ENCODE measurements around the gene LIN28A.

The LIN28A gene

DNA sequence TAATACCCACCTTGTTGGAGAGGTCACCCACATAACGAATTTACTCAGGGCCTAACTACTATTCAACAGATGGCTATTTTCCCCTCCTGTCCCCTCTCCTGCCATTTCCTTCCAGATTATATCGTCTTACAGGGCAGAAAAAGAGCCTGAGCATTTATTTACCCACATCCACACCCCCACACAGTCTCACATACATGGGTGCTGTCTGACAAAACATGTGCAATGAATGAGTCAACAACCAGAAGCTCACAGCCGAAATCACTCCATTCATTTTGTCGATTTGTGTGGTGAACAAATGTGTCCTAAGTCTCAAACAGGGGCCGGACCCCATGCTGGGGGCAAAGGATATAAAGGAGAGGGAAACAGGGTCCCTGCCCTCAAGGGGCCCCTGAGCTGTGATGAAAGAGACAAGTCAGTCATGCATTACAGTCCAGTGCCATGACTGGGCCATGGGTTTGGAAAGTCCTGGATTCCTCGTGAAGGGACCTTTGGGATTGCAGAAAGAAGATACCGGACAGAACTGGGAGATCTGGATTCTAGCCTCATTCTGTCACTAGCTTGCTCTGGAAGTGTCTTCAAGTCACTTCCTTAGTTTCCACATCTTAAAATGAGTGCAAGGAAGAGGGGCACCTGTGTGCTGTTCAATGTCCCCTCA, 21.7 kb upstream of the LIN28A start:
- DNase-seq, result no peak

DNA sequence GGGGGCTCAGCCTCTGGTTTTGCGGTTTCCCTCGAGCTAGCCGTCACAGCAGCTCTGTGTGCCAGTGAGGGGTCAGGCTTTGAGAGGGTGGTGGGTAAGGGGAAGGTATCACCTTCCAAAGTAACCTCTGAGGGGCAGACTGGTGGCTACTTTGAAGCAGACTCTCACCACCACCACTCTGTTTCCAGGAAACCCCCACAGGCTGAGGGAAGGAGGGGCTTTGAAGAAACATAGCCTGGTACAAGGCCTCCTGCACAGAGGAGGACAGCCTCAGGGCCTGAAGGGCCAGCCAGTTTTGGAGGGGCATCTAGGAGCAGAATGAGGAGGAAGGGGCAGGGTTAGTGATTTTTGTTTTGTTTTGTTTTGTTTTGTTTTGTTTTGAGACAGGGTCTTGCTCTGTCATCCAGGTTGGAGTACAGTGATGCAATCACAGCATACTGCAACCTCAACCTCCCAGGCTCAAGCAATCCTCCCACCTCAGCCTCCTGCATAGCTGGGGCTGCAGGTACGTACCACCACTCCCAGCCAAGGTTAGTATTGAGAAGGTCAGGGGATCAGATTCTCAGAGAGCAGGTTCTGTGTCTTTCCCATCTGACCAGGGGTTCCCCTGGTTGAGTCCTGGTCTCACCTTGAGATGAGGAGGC, 20.9 kb upstream of the LIN28A start:
- DNase-seq, result no peak

DNA sequence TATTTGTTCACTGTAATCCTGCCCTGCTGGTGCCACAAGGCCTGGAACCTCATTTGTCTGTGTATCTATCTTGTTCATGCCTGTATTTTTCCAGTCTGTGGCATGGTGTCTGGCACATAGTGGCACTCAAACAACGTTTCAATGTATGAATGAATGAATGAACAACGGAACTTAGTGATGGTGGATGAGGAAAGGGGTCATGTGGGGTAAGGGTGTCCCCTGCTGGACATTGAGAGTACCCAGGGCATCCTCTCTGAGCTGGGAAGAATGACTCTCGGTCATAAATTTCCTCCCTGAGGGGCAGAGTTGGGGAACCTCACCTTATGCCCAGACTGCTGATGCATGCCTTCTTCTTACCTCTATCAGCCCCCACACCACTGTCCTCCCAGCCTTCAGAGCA, 19.2 kb upstream of the LIN28A start:
- no peak for DNase-seq

DNA sequence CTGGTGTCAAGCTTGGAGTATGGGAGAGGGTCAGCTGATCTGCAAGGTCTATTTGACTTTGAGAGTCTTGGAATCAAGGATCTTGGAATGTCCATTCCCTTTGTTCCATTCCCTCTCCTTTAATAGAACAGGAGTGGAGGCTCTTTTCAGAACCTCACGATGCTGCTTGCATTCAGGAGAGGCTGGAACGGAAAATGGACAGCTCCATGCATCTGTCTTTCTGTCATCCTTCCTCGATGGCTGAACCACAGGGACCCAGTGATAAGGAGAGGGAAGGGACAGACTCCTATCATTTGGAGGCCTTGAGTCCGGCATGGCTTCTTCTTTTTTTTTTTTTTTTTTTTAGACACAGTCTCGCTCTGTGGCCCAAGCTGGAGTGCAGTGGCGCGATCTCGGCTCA, 14.9 kb upstream of the LIN28A start:
- no peak for DNase-seq

DNA sequence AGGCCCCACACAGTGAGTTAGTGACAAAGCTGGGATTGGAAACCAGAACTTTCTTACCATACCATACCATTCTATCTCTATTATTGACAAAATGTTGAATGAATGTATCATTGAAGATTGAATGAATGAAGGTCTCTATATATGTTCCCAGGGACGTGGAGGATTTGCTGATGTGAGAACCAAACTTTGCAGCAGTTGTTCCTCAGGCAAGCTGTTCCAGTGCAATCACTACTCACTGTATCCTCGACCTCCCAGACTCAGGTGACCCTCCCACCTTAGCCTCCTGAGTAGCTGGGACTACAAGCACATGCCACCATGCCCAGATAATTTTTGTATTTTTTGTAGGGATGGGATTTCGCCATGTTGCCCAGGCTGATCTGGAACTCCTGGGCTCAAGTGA, 11.6 kb upstream of the LIN28A start:
- DNase-seq, result no peak

DNA sequence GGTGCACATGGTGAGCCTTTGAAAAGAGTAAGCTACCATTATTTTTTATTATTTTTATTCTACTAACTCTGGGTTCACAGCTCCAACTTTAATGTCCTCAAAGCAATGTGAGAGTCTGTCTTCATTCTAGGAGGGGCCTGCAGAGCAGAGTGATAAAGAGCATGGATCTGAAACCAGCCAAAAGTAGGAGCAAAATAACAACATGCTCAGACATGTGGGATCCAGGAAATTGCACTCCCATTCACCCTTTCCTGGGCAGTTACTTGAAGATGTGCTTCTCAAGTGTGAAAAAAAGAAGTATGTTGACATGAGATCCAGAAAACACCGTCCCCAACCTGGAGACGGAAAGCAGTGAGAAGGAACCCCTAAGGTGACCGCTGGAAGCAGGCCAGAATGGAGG, 8.7 kb upstream of the LIN28A start:
- no peak for DNase-seq

DNA sequence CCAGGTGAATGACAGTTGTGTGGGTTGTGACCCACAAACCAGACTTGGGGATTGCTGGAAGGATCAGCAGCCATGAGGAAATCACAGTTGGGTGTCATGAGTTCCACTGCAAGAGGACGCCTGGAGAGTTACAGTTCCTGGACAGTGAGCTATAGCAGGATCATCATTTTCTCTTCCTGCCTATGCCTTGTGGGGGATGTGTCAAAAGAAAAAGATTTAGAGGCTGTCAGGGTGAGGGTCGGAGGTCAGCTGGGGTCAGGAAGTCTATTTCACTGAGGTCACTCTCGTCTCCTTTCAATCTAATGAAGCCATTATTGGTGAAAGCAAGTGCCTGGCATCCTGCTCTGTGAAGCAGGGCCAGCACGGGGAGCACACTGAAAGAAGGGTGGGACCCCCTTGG, 7.0 kb upstream of the LIN28A start:
- no peak for DNase-seq

DNA sequence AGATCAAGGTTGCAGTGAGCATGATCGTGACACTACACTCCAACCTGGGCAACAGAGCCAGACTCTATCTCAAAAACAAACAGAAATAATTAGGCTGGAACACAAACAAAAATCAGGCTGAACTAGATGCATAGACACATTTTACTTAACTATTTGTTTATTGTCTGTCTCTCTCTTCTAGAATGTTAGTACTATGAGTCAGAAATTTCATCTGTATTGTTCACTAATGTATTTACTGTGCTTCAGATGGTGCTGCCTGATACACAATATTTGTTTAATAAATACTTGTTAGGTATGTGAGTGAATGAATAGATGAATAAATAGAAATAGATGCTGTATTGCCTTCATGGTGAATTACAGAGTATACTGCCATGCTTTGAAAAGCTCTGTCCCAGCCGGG, 6.0 kb upstream of the LIN28A start:
- no peak for DNase-seq

DNA sequence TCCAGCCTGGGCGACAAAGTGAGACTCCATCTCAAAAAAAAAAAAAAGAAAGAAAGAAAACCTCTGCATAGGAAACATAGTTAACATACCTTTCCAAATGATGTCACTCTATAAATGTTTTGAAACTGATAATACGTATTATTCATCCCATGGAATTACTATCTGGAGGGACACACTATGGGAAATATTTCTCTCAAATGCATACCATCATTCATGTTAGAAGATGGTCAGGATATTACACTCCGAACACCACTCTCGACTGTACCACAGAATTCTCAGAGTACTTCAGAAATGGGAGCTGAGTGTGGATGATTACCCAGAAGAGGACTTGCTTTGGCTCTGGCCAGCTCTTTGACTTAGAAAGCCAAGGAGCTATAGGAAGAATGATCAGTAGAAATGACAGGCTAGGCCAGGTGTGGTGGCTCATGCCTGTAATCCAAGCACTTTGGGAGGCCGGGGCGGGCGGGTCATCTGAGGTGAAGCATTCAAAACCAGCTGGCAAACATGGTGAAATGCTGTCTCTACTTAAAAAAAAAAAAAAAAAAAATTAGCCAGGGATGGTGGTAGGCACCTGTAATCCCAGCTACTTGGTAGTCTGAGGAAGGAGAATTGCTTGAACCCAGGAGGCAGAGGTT, 5.2 kb upstream of the LIN28A start:
- no peak for DNase-seq

DNA sequence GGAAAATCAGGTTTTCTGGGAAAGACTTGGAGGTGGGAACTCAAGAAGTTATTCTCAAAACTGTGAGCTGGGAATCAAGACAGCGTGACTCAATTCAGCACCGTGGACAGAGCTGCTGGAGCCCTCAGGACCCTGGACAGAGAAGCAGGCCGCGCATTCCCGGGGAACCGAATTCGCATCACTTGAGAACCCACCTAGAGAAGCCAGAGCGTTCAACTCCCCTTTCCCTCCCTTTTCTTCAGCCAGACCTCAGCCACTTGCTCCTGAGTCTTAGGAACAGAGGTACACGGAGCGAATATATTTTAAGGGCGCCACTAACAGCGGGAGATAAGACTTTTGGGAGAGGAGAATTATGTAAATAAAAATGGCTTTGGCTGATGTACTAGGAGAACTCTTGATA, 2.0 kb upstream of the LIN28A start:
- DNase-seq, result no peak

DNA sequence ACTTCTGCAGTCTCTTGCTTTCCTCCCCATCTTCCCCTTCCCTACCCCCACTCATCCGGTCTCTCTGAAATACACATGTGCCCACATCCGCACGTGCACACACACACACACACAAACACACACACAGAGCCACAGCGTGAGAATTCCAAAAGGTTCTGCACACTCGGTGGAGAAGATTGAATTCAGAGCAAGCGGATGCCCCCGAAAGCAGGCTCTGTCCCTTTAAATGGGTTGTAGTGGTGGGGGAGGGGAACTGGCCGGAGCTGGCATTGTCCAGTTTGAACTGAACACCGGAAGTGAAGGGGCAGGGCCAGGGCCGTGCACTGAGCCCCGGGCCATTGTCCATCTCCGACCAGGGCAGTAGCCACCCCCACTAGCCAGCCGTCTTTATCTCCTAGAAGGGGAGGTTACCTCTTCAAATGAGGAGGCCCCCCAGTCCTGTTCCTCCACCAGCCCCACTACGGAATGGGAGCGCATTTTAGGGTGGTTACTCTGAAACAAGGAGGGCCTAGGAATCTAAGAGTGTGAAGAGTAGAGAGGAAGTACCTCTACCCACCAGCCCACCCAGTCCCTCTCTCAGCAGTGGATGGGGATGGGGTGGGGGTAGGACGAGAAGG, 1.3 kb upstream of the LIN28A start:
- DNase-seq, result no peak

DNA sequence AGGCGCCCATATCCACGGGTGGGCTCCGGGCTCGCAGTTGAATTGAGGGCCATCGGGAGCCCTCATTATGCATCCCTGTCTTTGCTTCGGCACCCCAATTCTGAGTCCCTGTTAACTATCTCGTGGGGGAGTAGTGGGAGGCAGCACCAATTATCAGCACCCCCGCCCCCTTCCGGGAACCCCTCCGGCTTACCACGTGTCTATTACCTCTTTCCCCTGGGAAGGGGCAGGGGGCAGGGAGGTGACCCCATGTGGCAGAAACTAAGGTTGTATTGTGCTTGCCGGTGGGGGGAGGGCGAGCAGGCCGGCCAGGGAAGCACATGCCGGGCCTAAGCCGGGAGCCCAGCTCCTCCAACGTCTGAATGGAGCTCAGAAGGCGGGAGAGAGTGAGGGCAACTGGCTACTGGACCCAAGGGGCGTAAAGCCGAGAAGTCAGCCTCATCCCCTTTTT, 1.0 kb downstream of the LIN28A start:
- DNase-seq, result no peak

DNA sequence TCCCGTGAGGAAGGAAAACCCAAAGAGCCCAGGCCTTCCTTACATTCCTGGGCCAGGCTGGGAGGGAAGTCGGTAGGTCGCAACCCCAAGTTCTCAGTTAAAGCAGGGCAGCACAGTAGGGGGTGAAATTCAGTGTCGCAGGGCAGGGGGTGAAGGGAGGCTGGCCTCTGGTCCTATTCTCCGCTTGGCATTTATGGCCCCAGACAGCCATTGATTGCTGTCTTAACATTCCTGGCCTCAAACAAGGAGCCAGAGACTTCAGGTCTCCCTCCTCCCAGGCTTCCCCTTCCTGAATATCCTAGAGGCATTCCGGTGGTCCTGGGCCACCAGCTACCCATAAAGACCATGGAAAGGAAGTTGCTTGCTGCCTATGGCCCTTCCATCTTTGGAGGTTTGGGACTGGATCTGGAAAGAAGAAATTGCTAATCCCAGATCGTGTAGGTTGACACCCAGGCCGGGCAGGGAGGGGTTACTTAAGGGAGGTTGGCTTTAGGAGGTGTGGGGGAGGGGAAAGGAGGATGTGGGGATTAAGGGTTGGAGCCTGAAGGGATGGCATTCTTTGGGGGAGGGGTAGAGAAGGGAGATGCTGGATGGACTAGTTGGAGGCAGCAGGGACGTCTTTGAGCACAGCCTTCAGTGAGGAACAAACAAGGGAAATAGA, 1.7 kb downstream of the LIN28A start:
- DNase-seq, result no peak

DNA sequence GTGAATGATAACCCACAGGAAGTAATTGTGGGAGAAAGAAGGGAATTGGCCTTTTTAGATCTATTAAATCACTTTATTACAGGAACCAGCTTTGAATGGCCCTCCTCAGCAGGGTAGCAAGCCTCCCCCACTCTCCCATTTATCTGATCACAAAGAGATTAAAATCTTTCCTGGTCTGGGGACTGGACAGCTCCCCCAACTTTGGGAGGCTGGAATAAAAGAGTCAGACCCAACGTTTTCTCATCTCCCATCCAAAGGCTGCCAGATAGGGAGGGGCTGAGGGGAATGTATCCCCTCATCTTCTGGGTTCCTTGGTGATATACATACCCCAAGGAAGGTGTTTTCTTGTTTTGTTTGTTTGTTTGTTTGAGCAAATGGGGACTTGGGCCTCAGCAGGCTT, 2.4 kb downstream of the LIN28A start:
- DNase-seq, result no peak

DNA sequence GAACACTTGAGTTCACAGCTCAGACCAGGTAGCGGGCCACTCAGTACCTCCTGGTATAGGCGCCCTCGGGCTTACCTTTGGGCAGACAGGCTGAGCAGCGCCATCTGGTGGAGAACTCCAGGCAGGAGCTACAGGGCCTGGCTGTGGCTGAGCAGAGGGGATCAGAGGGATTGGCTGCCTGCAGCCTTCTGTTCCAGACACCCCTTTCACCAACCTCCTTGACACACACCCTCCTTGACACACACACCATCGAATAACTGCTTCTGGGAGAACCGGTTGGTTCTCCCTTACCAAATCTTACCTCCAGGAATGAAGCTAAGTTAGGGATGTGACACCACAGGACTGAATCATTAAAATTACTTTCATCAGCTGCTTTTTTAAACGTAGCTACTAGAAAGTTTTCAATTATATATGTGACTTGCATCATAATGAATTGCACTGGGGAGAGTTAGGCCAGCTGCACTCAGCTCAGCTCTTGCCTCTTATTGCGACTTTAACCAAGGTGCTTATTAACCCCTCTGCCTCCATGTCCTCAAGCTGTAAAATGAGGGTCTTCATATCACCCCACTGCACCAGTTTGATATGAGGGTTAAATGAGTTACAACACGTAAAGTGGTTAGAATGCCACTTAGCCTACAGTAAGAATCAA, 6.6 kb downstream of the LIN28A start:
- DNase-seq, result peak; percentile 40

DNA sequence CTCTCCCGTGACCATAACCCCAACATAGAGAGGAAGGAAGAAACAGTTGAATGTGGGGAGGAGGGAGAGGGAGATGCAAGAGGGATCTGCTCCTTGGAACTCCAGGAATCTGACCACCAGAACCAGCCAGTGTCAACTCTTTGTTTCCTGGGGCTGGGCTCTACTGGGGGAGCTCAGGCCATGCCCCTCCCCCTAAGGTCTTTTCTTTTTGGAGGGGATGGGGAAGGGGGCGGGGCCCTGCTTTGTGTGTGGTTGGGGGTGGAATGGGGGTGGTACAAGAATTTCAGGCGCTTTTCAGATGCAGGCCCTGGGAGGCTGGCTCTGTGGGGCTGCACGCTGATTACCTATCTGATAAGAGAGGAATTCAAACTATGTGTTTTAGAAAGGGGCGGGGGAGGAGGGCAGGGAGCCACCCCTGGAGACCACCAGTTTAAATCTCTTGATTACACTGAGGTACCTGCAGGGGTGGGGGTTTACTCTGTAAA, 8.3 kb downstream of the LIN28A start:
- no peak for DNase-seq

DNA sequence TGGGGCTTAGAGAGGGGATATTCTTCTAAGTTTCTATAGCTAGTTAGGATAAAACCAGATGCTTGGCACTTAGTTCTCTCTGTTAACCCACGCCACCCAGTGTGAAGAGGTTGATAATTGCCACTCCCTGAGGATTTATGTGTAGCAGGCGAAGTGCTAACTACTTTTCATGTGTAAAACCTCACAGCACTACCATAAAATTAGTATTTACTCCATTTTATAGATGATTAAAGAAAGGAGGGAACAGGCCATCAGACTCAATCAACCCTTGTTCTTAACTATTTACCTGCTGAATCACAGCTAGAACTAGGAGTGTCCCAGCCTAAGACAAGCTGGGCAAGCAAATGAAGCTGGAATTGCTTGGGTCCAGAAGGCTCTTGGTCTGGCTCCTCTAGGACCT, 8.9 kb downstream of the LIN28A start:
- DNase-seq, result no peak

DNA sequence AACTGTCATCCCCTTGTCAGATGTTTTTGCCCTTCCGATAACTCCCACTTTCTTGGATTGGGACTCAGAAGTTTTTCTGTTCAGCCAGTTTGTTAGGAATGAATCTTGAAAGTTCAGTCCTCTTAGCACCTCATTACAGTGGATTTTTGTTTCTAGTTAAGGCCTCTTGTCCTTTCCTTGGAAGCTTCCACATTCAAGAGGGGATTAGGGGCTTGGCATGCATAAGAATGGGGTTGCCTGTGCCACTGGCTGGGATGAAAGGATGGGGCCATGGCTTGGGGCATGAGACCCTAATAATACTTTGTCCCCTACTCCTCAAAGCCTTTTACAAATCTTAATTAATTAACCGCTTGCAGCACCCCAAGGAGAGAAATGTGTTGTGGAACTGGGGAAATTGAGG, 19.1 kb downstream of the LIN28A start:
- no peak for DNase-seq

DNA sequence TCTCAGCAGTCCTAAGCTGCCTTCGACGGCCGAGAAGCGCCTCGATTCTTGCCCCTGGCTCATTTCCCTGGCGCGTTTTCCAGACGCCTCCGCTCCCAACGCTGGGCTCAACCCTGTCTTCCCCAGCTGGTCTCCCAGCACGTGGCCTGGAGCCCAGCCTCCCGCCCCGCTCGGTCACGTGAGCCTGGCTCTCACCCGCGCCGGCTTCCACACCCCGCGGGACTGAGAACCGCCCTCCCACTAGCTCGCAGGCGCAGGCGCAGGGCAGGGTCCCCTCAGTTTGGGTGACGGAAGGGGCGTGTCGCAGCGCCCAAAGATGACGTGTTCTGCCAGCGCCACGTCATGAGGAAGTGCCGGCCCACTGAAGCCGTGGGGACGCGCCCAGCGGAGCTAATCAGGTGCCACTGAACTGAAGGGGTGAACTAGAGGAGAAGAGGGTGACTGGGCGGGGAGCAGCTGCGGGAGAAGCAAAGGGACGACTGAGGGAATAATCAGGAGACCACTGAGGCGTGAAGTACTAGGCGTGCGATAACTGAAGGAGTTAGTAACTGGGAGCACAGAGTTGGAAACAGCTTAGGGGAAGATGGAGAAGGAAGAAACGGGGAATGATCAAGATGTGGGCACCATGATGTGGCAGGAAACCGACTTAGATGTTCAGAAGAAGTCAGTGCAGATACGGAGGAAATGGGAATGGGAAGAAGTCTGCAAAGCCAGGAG, 21.5 kb downstream of the LIN28A start, which contains the start of gene DHDDS:
Gene DHDDS (plus strand): TSS at position 343 of the 717 bp plus-strand sequence. CDS start 625 bp downstream, outside the sequence.
- peak; percentile 89 for DNase-seq

DNA sequence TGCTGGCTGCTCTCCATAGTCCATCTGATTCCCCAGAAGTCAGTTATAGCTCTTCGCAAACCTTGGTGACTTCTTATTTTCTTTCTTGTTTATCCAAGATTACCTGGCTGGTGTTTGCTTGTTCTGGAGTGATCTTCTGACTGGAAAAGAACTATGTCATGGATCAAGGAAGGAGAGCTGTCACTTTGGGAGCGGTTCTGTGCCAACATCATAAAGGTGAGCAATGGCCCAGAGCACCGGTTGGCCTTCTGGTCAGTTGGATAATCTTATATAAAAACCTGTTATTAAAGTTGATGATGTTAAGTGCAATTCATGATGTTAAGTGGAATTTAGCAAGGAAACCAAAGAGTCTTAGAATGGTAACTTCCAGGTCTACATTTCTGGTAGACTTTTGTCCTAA, 22.2 kb downstream of the LIN28A start:
- DNase-seq, result no peak

DNA sequence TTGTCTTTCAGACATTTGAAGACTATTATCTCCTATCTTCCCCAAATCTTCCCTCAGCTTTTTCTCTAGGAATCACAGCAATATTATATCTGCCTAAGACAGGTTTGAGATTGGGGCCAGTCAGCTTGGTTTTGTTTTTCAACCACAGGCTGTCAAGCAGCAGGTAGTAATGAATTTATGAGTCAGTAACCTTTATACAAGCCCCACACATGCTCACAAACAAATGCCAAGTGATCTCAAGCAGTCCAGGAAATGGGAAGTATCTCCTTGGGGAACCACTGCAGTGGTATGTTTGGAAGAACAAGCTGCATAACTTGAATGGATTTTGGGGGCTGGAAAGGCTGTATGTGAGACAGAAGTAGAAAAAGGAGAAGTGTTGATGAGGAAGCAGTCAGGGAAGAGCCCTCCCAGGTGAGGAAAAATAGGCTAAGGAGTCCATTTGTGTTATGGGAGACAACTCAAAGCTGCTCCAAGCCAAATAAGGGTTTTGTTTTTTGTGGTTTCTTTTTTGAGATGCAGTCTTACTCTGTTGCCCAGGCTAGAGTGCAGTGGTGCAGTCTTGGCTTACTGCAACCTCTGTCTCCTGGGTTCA, 23.6 kb downstream of the LIN28A start:
- no peak for DNase-seq

DNA sequence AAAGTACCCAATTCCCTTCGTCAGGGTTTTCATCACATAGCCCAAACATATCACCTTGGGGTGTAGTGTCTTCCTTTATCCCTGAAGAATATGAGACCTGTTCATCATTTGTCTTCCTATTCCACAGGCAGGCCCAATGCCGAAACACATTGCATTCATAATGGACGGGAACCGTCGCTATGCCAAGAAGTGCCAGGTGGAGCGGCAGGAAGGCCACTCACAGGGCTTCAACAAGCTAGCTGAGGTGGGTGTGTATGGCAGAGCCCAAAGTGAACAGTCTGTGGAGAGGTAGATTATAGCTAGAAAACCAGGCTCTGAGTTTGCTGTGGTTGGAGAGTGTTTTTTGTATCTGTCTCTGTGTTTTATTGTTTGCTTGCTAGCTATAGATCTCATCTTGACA, 27.4 kb downstream of the LIN28A start:
- DNase-seq, result no peak

All from NCI-H2029 treated with DMSO at 0.1 percent for 48 hours (cell line).